Astrocyte (in vitro differentiated cells and primary cell): ENCODE measurements around the gene SPATA4. TPM values are rescaled to one million over a fixed set of nuclear protein-coding genes. Genes with fewer than 3 reads are reported as not detected.

Source experiments
- DNase-seq: peaks from one replicate; pipeline ENCODE4 v3.0.0-alpha.2; 2010; ENCODE audit warnings: low read depth
- FAIRE-seq: peaks from 2 replicates; lab custom pipeline; 2011; peaks lifted over from hg19 to GRCh38; lab: Jason Lieb, UNC
- H2AFZ ChIP-seq: 2 replicates; pipeline ENCODE4 v1.6.0; 2012; ENCODE audit warnings: low read depth, low read length, inconsistent platforms
- H3K27ac ChIP-seq: 2 replicates; pipeline ENCODE4 v1.5.1; 2011; ENCODE audit warnings: low read depth, low read length, inconsistent platforms
- H3K27me3 ChIP-seq: 2 replicates; pipeline ENCODE4 v1.6.0; 2011; ENCODE audit warnings: low read length, inconsistent platforms; ENCODE audit not compliant: insufficient read depth
- H3K36me3 ChIP-seq: 2 replicates; pipeline ENCODE4 v1.5.1; 2011; ENCODE audit warnings: low read length, inconsistent platforms; ENCODE audit not compliant: insufficient read depth
- H3K4me1 ChIP-seq: 2 replicates; pipeline ENCODE4 v1.5.1; 2011; ENCODE audit warnings: low read length, inconsistent platforms; ENCODE audit not compliant: insufficient read depth
- H3K4me2 ChIP-seq: 2 replicates; pipeline ENCODE4 v1.6.0; 2012; ENCODE audit warnings: low read length, inconsistent platforms
- H3K4me3 ChIP-seq: 2 replicates; pipeline ENCODE4 v1.5.1; 2011; ENCODE audit warnings: low read depth, mild to moderate bottlenecking, low read length, inconsistent platforms; ENCODE audit not compliant: insufficient read depth
- H3K79me2 ChIP-seq: 2 replicates; pipeline ENCODE4 v1.6.0; 2012; ENCODE audit warnings: mild to moderate bottlenecking, low read length, inconsistent platforms; ENCODE audit not compliant: insufficient read depth
- H3K9ac ChIP-seq: 2 replicates; pipeline ENCODE4 v1.6.0; 2012; ENCODE audit warnings: mild to moderate bottlenecking, low read length, inconsistent platforms
- H3K9me3 ChIP-seq: 2 replicates; pipeline ENCODE4 v1.5.1; 2012; ENCODE audit warnings: low read depth, mild to moderate bottlenecking, low read length, inconsistent platforms; ENCODE audit not compliant: insufficient read depth
- H4K20me1 ChIP-seq: 2 replicates; pipeline ENCODE4 v1.6.0; 2012; ENCODE audit warnings: low read length, inconsistent platforms; ENCODE audit not compliant: insufficient read depth
- H3K27ac Mint-ChIP-seq: one replicate; pipeline ENCODE4 v1.8.0; 2021; ENCODE audit warnings: mild to moderate bottlenecking, mixed read lengths; ENCODE audit not compliant: unreplicated experiment
- H3K27me3 Mint-ChIP-seq: one replicate; pipeline ENCODE4 v1.8.0; 2021; ENCODE audit warnings: low read depth, mixed read lengths; ENCODE audit not compliant: unreplicated experiment
- H3K36me3 Mint-ChIP-seq: one replicate; pipeline ENCODE4 v1.8.0; 2021; ENCODE audit warnings: low read depth, mixed read lengths; ENCODE audit not compliant: unreplicated experiment
- H3K4me1 Mint-ChIP-seq: one replicate; pipeline ENCODE4 v1.8.0; 2021; ENCODE audit warnings: low read depth, mixed read lengths; ENCODE audit not compliant: unreplicated experiment
- H3K4me3 Mint-ChIP-seq: one replicate; pipeline ENCODE4 v1.8.0; 2021; ENCODE audit warnings: mild to moderate bottlenecking, moderate library complexity, mixed read lengths; ENCODE audit not compliant: unreplicated experiment
- H3K9me3 Mint-ChIP-seq: one replicate; pipeline ENCODE4 v1.8.0; 2021; ENCODE audit warnings: mild to moderate bottlenecking, mixed read lengths; ENCODE audit not compliant: unreplicated experiment
- EZH2 ChIP-seq: IDR thresholded peaks from 2 replicates; pipeline ENCODE4 v1.6.1; 2012; ENCODE audit warnings: mild to moderate bottlenecking, low read length, inconsistent platforms; ENCODE audit not compliant: insufficient read depth
- total RNA-seq: library from RNA; stranded (reverse); gene quantifications from 2 replicates; pipeline ENCODE4 v1.2.1, GENCODE V29; 2021
- TF ChIP-seq, protein P1 (sequence below): IDR thresholded peaks from 2 replicates; pipeline ENCODE4 v1.5.1; 2011; ENCODE audit warnings: low read depth, mild to moderate bottlenecking, inconsistent platforms, low read length, moderate library complexity; ENCODE audit not compliant: insufficient read depth

Gene SPATA4
- total RNA-seq, 1 donor from 2014 or later, result 0.32 TPM

DNA sequence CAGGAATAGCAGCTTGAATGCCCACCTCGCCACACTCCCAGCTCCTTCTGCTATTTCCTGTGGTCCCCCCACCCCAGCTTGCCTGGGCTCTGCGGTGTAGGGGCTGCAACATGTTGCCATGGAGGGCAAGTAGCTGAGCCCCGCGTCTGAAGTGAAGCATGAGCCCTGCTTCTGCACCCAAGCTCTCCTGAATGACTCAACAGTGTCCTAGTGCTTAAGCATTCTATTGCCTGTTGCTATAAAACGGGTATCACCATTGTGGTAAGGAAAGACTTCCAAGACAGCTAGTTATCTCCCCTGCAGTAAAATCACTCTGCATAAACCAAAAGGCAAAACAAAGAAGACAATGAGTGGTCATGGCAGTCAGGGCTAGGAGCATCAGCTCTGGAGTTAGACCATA is 31.4 kb upstream of the SPATA4 start:
- Histone ChIP-seq H3K79me2 (no peaks in the 10 kb centered on the region), H4K20me1 (no peaks in the 10 kb centered on the region), H3K4me2 (no peak overlapping the region), H2AFZ (no peak overlapping the region), H3K4me1 (no peaks in the 10 kb centered on the region), H3K4me3 (no peak overlapping the region), H3K9ac (no peak overlapping the region), H3K36me3 (no peaks in the 10 kb centered on the region), H3K9me3 (no peaks in the 10 kb centered on the region), H3K27ac (no peak overlapping the region), H3K27me3 (no peaks in the 10 kb centered on the region)
- DNase-seq (peak; percentile 41), FAIRE-seq (no peak)
- TF ChIP-seq, protein P1, sequence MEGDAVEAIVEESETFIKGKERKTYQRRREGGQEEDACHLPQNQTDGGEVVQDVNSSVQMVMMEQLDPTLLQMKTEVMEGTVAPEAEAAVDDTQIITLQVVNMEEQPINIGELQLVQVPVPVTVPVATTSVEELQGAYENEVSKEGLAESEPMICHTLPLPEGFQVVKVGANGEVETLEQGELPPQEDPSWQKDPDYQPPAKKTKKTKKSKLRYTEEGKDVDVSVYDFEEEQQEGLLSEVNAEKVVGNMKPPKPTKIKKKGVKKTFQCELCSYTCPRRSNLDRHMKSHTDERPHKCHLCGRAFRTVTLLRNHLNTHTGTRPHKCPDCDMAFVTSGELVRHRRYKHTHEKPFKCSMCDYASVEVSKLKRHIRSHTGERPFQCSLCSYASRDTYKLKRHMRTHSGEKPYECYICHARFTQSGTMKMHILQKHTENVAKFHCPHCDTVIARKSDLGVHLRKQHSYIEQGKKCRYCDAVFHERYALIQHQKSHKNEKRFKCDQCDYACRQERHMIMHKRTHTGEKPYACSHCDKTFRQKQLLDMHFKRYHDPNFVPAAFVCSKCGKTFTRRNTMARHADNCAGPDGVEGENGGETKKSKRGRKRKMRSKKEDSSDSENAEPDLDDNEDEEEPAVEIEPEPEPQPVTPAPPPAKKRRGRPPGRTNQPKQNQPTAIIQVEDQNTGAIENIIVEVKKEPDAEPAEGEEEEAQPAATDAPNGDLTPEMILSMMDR, result no peak
- TF ChIP-seq EZH2, result no peak
- no peaks in the 10 kb centered on the region for H3K9me3 Mint-ChIP-seq
- no peaks in the 10 kb centered on the region for H3K36me3 Mint-ChIP-seq
- H3K4me1 Mint-ChIP-seq, result peaks cover 1% of the 10 kb centered on the region
- H3K4me3 Mint-ChIP-seq, result no peak overlapping the region
- H3K27ac Mint-ChIP-seq, result no peak overlapping the region
- no peaks in the 10 kb centered on the region for H3K27me3 Mint-ChIP-seq

DNA sequence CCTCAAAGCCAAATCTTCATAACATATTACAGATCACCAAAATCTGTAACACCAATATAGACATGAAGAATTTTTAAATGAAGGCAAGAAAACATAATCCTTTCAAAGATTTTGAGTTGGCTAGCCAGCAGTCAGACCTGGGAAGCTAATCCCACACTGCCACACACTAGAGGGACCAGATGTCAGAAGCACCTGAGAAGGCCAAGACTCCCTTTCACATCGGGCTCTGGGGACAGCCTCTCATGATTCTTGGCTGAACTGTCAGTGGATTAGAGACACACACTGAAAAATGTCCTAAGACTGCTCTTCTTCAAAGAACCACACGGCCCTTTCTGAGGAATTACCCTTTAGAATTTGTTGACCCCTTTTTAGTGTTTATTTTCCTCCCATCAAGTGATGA is 28.2 kb upstream of the SPATA4 start:
- Mint-ChIP-seq H3K4me1 (no peaks in the 10 kb centered on the region), H3K27me3 (no peaks in the 10 kb centered on the region), H3K4me3 (no peak overlapping the region), H3K9me3 (no peaks in the 10 kb centered on the region), H3K36me3 (no peaks in the 10 kb centered on the region), H3K27ac (no peak overlapping the region)
- Histone ChIP-seq H3K79me2 (no peaks in the 10 kb centered on the region), H3K4me1 (no peaks in the 10 kb centered on the region), H4K20me1 (no peaks in the 10 kb centered on the region), H3K4me2 (no peak overlapping the region), H3K4me3 (no peak overlapping the region), H3K27me3 (no peaks in the 10 kb centered on the region), H3K9me3 (no peaks in the 10 kb centered on the region), H2AFZ (no peak overlapping the region), H3K27ac (no peak overlapping the region), H3K36me3 (no peaks in the 10 kb centered on the region), H3K9ac (no peak overlapping the region)
- DNase-seq (no peak), FAIRE-seq (no peak)
- TF ChIP-seq, protein P1, result no peak
- no peak for TF ChIP-seq EZH2

GRCh38 chr4:176222149-176222548 is 26.8 kb upstream of the SPATA4 start:
- Histone ChIP-seq H3K79me2 (no peaks in the 10 kb centered on the region), H3K9me3 (no peaks in the 10 kb centered on the region), H2AFZ (no peak overlapping the region), H3K36me3 (no peaks in the 10 kb centered on the region), H3K27me3 (no peaks in the 10 kb centered on the region), H3K4me2 (no peak overlapping the region), H3K9ac (no peak overlapping the region), H3K27ac (no peak overlapping the region), H4K20me1 (no peaks in the 10 kb centered on the region), H3K4me3 (no peak overlapping the region), H3K4me1 (no peaks in the 10 kb centered on the region)
- Mint-ChIP-seq H3K4me1 (no peaks in the 10 kb centered on the region), H3K9me3 (no peaks in the 10 kb centered on the region), H3K36me3 (no peaks in the 10 kb centered on the region), H3K27ac (no peak overlapping the region), H3K4me3 (no peak overlapping the region), H3K27me3 (no peaks in the 10 kb centered on the region)
- TF ChIP-seq, protein P1, result no peak
- TF ChIP-seq EZH2, result no peak
- FAIRE-seq (no peak), DNase-seq (no peak)
